DND-41 (cell line): ENCODE data around the gene ZNRD2.

ENCODE experiments used
- ATAC-seq: fragments of 200-7000 bp; cut with Tn5 transposase; 3 replicates; pipeline ENCODE4 v1.9.1; 2021; ENCODE audit warnings: low read depth; ENCODE audit not compliant: insufficient read depth
- DNase-seq: peaks from one replicate; pipeline ENCODE4 v3.0.0-alpha.2; 2020
- H2AFZ ChIP-seq: 2 replicates; pipeline ENCODE4 v1.6.0; 2012; ENCODE audit warnings: low read depth, low read length
- H3K27ac ChIP-seq: 2 replicates; pipeline ENCODE4 v1.5.1; 2012; ENCODE audit warnings: low read length, inconsistent platforms
- H3K27me3 ChIP-seq: fragments of 200-600 bp; sonication (generic); 2 replicates; pipeline ENCODE4 v1.6.0; 2012; ENCODE audit warnings: low read length, mild to moderate bottlenecking, inconsistent platforms; ENCODE audit not compliant: insufficient read depth, poor library complexity
- H3K36me3 ChIP-seq: 2 replicates; pipeline ENCODE4 v1.5.1; 2012; ENCODE audit warnings: low read length, inconsistent platforms; ENCODE audit not compliant: insufficient read depth
- H3K4me1 ChIP-seq: 2 replicates; pipeline ENCODE4 v1.5.1; 2012; ENCODE audit warnings: mild to moderate bottlenecking, low read length; ENCODE audit not compliant: insufficient read depth
- H3K4me2 ChIP-seq: 2 replicates; pipeline ENCODE4 v1.6.0; 2012; ENCODE audit warnings: mild to moderate bottlenecking, moderate library complexity, low read length, inconsistent platforms; ENCODE audit not compliant: insufficient read depth
- H3K4me3 ChIP-seq, 2 experiments: fragments of 200-600 bp in 1 of 2; shearing (Covaris generic) in 1 of 2; 2 replicates each; pipeline ENCODE4 v1.5.1; 2012 to 2016; ENCODE audit warnings: inconsistent platforms in 2 of 2, low read length in 2 of 2, mild to moderate bottlenecking in 2 of 2, low read depth in 1 of 2, moderate library complexity in 1 of 2
- H3K79me2 ChIP-seq: 2 replicates; pipeline ENCODE4 v1.6.0; 2012; ENCODE audit warnings: low read length, inconsistent platforms; ENCODE audit not compliant: insufficient read depth
- H3K9ac ChIP-seq: 2 replicates; pipeline ENCODE4 v1.6.0; 2012; ENCODE audit warnings: low read depth, mild to moderate bottlenecking, inconsistent platforms, low read length, moderate library complexity
- H3K9me3 ChIP-seq: 2 replicates; pipeline ENCODE4 v1.5.1; 2012; ENCODE audit warnings: low read length, moderate library complexity, mild to moderate bottlenecking, inconsistent platforms; ENCODE audit not compliant: insufficient read depth, severe bottlenecking
- H4K20me1 ChIP-seq: 2 replicates; pipeline ENCODE4 v1.6.0; 2012; ENCODE audit warnings: low read length; ENCODE audit not compliant: insufficient read depth
- EZH2 ChIP-seq: IDR thresholded peaks from 3 replicates; pipeline ENCODE4 v1.6.1; 2012; ENCODE audit warnings: borderline replicate concordance, low read depth, mild to moderate bottlenecking, moderate library complexity, low read length, inconsistent platforms; ENCODE audit not compliant: severe bottlenecking
- TF ChIP-seq, protein P1 (sequence below): IDR thresholded peaks from 2 replicates; pipeline ENCODE4 v1.5.1; 2012; ENCODE audit warnings: borderline replicate concordance, low read length, moderate library complexity, mild to moderate bottlenecking; ENCODE audit not compliant: poor library complexity, severe bottlenecking; ENCODE audit errors: extremely low read depth

Gene ZNRD2

DNA sequence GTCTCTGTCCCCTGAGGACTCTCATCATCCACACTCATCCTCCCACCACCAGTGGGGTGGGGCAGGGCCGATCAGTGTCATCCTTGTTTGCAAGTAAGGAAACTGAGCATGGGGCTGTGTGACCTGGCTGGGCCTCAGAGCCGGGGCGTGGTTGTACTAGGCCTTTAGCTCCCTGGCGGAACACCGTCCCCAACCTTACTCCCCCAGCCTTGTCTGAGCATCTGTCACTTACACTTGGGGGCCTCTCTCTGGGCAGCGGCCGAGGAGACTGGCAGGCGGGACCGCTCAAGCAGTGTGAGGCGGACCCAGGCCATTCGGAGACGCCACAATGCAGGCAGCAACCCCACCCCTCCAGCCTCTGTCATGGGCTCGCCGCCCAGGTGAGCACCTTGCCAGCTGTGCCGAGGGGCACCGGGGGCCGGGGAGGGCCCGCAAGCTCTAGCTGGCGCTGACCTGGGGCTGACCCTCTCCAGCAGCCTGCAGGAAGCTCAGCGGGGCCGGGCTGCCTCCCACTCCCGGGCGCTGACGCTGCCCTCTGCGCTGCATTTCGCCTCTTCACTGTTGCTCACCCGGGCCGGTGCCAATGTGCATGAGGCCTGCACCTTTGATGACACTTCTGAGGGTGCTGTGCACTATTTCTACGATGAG lies 49.1 kb downstream of the ZNRD2 start:
- Histone ChIP-seq H3K9me3 (no peaks in the 10 kb centered on the region), H3K36me3 (peaks cover 80% of the 10 kb centered on the region), H4K20me1 (peaks cover 68% of the 10 kb centered on the region), H3K4me3 (no peak overlapping the region), H3K79me2 (peaks cover 65% of the 10 kb centered on the region), H3K27ac (no peak overlapping the region), H3K27me3 (no peaks in the 10 kb centered on the region), H3K4me2 (no peak overlapping the region), H2AFZ (no peak overlapping the region), H3K4me1 (peaks cover 31% of the 10 kb centered on the region), H3K9ac (no peak overlapping the region)
- ATAC-seq (no peak), DNase-seq (no peak)
- TF ChIP-seq, protein P1, sequence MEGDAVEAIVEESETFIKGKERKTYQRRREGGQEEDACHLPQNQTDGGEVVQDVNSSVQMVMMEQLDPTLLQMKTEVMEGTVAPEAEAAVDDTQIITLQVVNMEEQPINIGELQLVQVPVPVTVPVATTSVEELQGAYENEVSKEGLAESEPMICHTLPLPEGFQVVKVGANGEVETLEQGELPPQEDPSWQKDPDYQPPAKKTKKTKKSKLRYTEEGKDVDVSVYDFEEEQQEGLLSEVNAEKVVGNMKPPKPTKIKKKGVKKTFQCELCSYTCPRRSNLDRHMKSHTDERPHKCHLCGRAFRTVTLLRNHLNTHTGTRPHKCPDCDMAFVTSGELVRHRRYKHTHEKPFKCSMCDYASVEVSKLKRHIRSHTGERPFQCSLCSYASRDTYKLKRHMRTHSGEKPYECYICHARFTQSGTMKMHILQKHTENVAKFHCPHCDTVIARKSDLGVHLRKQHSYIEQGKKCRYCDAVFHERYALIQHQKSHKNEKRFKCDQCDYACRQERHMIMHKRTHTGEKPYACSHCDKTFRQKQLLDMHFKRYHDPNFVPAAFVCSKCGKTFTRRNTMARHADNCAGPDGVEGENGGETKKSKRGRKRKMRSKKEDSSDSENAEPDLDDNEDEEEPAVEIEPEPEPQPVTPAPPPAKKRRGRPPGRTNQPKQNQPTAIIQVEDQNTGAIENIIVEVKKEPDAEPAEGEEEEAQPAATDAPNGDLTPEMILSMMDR, result no peak
- no peak for TF ChIP-seq EZH2

DNA sequence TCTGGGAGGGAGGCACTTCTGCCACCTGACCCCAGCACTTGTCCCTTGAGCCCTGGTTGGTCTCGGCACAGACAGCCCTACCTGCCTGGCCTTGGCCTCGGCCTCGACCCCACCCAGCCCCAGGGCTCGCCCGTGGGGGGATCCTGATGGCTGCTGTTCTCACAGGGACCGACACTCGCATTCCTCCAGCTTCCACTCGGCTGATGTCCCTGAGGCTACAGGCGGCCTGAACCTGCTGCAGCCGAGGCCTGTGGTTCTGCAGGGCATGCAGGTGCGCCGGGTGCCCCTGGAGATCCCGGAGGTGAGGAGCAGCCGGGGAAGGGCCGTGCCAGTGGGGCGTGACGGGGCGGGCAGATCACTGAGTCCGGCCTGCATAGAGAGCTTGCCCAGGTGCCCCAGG lies 50.4 kb downstream of the ZNRD2 start:
- Histone ChIP-seq H4K20me1 (peaks cover 68% of the 10 kb centered on the region), H3K4me1 (peaks cover 28% of the 10 kb centered on the region), H3K4me2 (no peak overlapping the region), H3K79me2 (peaks cover 58% of the 10 kb centered on the region), H2AFZ (no peak overlapping the region), H3K9ac (no peak overlapping the region), H3K4me3 (no peak overlapping the region), H3K36me3 (peaks cover 91% of the 10 kb centered on the region), H3K9me3 (no peaks in the 10 kb centered on the region), H3K27me3 (no peaks in the 10 kb centered on the region), H3K27ac (no peak overlapping the region)
- no peak for ATAC-seq
- TF ChIP-seq EZH2, result no peak
- TF ChIP-seq, protein P1, result no peak
- DNase-seq, result no peak

DNA sequence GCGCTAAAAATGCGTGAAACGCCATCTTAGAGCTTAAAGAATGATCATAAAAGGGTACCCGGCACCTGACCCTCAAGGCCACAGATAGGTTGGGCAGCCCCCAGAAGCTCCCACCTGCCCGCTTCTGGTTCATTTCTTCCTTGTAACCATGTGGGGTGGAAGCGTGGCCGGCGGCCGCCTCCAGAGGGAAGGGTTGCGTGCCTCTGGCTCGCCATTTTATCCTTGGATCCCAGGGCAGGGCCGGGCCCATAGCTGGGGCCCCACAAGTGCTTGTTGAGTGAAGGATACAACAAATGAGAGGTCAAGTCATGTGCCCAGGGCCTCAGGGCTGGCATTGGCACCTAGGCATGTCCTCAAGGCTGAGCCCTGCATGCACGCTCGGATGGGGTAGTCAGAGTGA lies 51.2 kb downstream of the ZNRD2 start:
- H2AFZ ChIP-seq, result no peak overlapping the region
- no peaks in the 10 kb centered on the region for H3K27me3 ChIP-seq
- DNase-seq, result no peak
- no peak overlapping the region for H3K4me3 ChIP-seq
- H3K79me2 ChIP-seq, result peaks cover 50% of the 10 kb centered on the region
- peaks cover 94% of the 10 kb centered on the region for H3K36me3 ChIP-seq
- no peaks in the 10 kb centered on the region for H3K9me3 ChIP-seq
- no peak overlapping the region for H3K4me2 ChIP-seq
- no peak overlapping the region for H3K27ac ChIP-seq
- H3K9ac ChIP-seq, result no peak overlapping the region
- TF ChIP-seq, protein P1, result no peak
- no peak for TF ChIP-seq EZH2
- H4K20me1 ChIP-seq, result peaks cover 64% of the 10 kb centered on the region
- peaks cover 25% of the 10 kb centered on the region for H3K4me1 ChIP-seq
- ATAC-seq, result no peak
